GM19043 (cell line): Measurements from ENCODE around the gene HACD3.
"Not testable (repeated sequence)": the region's sequence is repeated elsewhere in the genome, so short reads cannot be mapped to it uniquely, and the experiment has no call there.

Source experiments
- ATAC-seq: cut with Tn5 transposase; IDR thresholded peaks from one replicate; pipeline ENCODE4 v1.9.1; 2021; ENCODE audit warnings: low read depth; ENCODE audit not compliant: unreplicated experiment

Gene HACD3

GRCh38 chr15:65595960-65596359 is 65.7 kb downstream of the HACD3 start:
- no peak for ATAC-seq

DNA sequence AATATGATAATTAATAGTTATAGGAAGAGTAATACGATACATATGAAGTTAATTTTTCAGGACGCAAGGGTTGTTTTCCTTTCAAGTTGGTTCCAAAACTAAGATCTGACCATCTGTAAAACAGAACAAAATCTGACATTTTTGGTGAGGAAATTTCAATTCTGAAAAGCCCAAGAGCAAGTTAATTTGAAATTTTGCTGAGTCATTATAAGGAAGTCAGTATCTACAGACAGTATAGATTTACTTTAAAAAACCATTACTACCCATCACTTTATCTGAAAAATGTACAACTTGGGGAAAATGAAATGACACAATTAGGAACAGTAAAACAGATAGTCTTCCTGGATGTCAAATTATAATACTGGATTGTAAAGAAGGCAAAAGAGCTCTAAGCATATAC is 68.2 kb downstream of the HACD3 start:
- ATAC-seq: no peak

DNA sequence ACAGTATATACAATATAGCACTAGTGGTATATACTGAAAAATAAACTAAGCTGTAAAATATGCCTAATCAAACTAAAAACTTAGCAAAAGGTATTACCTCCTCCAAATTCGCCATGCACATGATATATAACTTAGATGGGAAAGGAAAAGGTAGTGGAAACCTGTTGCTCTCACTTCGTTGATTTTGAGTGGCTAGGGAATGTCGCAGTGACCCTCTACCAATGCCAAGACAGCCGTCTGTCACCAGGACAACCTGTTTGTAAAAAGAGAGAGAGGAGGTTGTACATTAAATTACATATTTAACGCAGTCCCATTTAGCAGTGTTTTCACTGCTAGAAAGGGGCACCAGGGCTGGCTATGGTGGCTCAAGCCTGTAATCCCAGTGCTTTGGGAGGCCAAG is 69.4 kb downstream of the HACD3 start:
- ATAC-seq: no peak

- no peak for ATAC-seq
Measured at GRCh38 chr15:65603134-65603533, 72.9 kb downstream of the HACD3 start.

- no peak for ATAC-seq
Measured at GRCh38 chr15:65603559-65603958, 73.3 kb downstream of the HACD3 start.

DNA sequence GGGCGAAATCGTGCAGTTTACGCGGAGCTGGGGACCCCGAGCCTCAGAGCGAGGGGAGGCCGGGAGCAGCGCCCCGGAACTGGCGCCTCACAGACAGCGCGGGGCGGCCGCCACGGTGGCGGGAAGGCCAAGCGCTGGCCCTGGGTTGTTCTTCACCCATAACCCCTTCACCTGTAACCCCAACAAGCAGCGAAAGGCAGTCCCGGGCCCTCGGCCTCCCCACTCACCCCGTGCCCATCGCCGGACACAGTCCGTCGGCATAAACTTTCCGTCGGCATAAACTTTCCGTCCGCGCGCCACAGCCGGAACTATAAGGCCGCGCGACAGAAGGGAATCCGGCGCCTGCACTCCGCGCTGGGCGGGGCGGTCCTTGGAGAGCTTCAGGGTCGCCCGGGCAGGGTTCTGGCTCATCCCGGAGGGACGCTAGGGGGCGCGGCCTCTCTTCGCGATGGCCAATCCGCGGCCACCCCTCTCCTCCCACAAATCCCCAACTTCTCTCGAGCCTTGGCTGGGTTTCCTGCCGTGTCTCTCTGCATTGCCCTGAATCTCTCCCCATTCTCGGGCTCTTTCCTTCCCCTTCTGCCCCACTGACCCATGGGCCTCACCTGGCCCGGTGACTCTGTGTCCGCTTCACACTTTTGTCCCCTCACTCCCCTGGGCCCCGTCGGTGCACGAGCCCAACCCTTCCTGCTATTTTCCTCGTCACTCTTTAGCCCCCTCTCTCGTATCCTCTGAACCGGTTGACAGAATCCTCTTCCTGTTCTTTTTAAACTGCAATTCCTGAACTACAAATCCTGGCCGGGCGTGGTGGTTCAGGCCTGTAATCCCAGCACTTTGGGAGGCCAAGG is 80.8 kb downstream of the HACD3 start, which contains the start of gene INTS14:
Gene INTS14, minus strand, starts transcription at position 261 of the 848 bp plus-strand sequence. CDS start 3,751 bp downstream, outside the sequence.
- peak; percentile 90 for ATAC-seq

GRCh38 chr15:65611888-65612615 is 81.8 kb downstream of the HACD3 start:
- no peak for ATAC-seq

DNA sequence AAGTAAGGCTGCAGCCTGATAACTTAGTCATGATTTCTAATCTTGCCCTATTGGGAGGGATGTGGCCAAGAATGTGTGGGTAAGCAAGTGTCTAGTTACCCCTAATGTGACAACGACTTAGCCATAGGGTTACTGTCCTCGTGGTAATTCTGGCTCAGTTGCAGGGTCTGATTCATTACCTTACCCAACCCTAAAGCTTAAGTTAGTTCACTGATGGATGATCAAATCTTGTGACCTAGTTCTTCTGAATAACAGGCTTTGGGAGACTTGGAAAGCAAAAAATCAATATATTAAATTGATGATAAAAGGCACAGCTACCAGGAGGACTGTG is 82.3 kb downstream of the HACD3 start:
- ATAC-seq: no peak

- ATAC-seq: no peak
Measured at GRCh38 chr15:65612949-65613744, 82.9 kb downstream of the HACD3 start.

DNA sequence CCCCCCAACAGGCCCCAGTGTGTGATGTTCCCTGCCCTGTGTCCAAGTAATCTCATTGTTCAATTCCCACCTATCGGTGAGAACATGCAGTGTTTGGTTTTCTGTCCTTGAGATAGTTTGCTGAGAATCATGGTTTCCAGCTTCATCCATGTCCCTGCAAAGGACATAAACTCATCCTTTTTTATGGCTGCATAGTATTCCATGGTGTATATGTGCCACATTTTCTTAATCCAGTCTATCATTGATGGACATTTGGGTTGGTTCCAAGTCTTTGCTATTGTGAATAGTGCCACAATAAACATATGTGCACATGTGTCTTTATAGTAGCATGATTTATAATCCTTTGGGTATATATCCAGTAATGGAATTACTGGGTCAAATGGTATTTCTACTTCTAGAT is 85.6 kb downstream of the HACD3 start:
- ATAC-seq: not testable (repeated sequence)

DNA sequence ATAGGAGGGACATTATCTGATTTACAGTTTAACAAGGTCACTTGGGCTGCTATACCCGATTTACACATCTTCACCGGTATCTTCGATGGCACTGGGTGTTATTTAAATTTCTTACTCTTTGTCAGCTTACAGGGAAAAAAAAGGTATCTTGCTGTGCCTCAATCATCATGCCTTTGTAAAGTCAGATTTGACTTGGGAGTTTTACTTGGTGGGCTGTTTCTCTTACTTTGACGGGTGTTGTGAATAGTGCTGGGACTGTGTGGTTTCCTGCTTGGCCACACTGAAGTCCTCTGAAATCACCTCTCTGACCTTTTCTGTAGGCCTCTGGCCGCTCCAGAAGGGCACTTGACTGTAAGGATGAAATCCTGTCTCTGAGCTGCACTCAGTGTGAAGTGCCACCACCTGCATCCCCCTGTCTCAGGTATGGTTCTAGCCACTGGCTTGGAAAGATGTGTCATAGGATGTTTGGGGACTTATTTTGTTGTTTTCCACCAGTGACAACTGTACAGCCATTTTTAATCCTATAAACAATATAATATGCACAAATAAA is 88.4 kb downstream of the HACD3 start:
- no peak for ATAC-seq

- ATAC-seq: no peak
Measured at GRCh38 chr15:65619626-65620290, 89.5 kb downstream of the HACD3 start.

GRCh38 chr15:65620833-65621232 is 90.6 kb downstream of the HACD3 start:
- ATAC-seq: no peak

DNA sequence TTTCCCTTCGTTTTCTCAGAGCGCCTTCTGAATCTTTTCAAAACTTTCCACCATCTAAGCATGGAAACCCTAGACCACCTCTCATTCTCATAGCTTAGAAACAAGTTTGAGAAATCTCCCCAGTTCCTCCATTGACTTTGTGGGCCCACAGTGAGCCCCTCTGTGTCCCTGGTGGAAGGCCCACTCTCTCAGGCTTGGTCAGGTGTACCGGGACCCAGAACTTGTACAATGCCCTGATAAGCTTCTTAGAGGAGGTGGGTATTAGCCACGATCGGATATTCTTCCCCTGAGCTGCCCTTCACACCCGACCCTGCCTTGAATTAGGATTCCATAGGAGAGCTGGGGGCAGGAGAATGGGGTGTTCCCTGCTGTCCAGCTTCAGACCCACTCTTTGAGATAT is 91.4 kb downstream of the HACD3 start, which contains the start of gene SLC24A1:
Gene SLC24A1, plus strand, starts transcription at position 301 of the 400 bp plus-strand sequence. CDS start 2,143 bp downstream, outside the sequence.
- ATAC-seq: no peak

GRCh38 chr15:65623103-65623502 is 92.8 kb downstream of the HACD3 start:
- no peak for ATAC-seq

DNA sequence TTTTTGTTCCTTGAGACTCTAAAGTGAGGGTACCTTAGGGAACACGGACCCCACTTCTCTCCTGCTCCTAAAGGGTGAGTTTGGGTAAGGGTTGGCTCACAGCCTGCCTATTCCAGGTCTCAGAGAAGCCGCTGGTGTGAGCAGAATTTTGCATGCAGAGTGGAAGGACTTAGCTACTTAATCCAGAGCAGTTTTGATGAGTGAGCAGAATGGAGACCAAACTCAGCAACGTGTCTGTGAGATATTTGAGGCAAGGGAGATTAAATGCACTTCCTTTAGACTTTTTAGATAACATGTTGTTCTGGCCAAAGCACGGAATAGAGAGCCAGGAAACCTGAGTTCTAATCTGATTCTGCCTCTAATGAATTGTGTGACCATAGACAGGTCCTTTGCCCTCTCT is 96.6 kb downstream of the HACD3 start:
- ATAC-seq: no peak
